NCI-H1048 (cell line): Measurements from ENCODE around the gene SLC7A14.
"Not testable (repeated sequence)": the region's sequence is repeated elsewhere in the genome, so short reads cannot be mapped to it uniquely, and the experiment has no call there.

Experiments
- DNase-seq: peaks from one replicate; lab custom pipeline; 2025; lab: John Stamatoyannopoulos, UW

SLC7A14 gene

GRCh38 chr3:170593634-170594033, 7.8 kb upstream of the SLC7A14 start:
- no peak for DNase-seq

- DNase-seq: no peak
Observed at GRCh38 chr3:170589113-170589512, 3.2 kb upstream of the SLC7A14 start.

GRCh38 chr3:170585008-170585936, 603 bp downstream of the SLC7A14 start:
- no peak for DNase-seq

GRCh38 chr3:170584585-170585007, 1.3 kb downstream of the SLC7A14 start:
- DNase-seq: peak; percentile 49

GRCh38 chr3:170579646-170580045, 6.2 kb downstream of the SLC7A14 start:
- no peak for DNase-seq

GRCh38 chr3:170572665-170573253, 13.1 kb downstream of the SLC7A14 start:
- DNase-seq: no peak

GRCh38 chr3:170567598-170567997, 18.3 kb downstream of the SLC7A14 start:
- not testable (repeated sequence) for DNase-seq

- no peak for DNase-seq
Observed at GRCh38 chr3:170566413-170566812, 19.5 kb downstream of the SLC7A14 start.

GRCh38 chr3:170565495-170565894, 20.4 kb downstream of the SLC7A14 start:
- DNase-seq: no peak

- no peak for DNase-seq
Observed at GRCh38 chr3:170564664-170565063, 21.2 kb downstream of the SLC7A14 start.

GRCh38 chr3:170563712-170564423, 22.0 kb downstream of the SLC7A14 start:
- DNase-seq: no peak

GRCh38 chr3:170562080-170562479, 23.8 kb downstream of the SLC7A14 start:
- DNase-seq: no peak

- DNase-seq: no peak
Observed at GRCh38 chr3:170560717-170561382, 25.0 kb downstream of the SLC7A14 start.

- no peak for DNase-seq
Observed at GRCh38 chr3:170560296-170560695, 25.6 kb downstream of the SLC7A14 start.

- no peak for DNase-seq
Observed at GRCh38 chr3:170558427-170558826, 27.4 kb downstream of the SLC7A14 start.

GRCh38 chr3:170555329-170555728, 30.5 kb downstream of the SLC7A14 start:
- DNase-seq: no peak

- DNase-seq: no peak
Observed at GRCh38 chr3:170553788-170554757, 31.8 kb downstream of the SLC7A14 start.

- no peak for DNase-seq
Observed at GRCh38 chr3:170551252-170551651, 34.6 kb downstream of the SLC7A14 start.

GRCh38 chr3:170542704-170543103, 43.2 kb downstream of the SLC7A14 start:
- DNase-seq: no peak

GRCh38 chr3:170539897-170540296, 46.0 kb downstream of the SLC7A14 start:
- no peak for DNase-seq

GRCh38 chr3:170536712-170537111, 49.2 kb downstream of the SLC7A14 start:
- DNase-seq: no peak
